B cell (primary cell): ENCODE results near the gene TPRA1. TPM values are rescaled to one million over a fixed set of nuclear protein-coding genes. Genes with fewer than 3 reads are reported as not detected.
A peak's percentile ranks its signal among the peaks of the same experiment; 100 is the strongest.

Experiments
- ATAC-seq: fragments of 200-7000 bp; cut with Tn5 transposase; one replicate; pipeline ENCODE4 v1.10.0; 2021; ENCODE audit warnings: low read depth, mild to moderate bottlenecking, moderate number of reproducible peaks, moderate library complexity
- CTCF ChIA-PET: fragments of 350-600 bp; sonication (Branson Sonifier 250); formaldehyde crosslinking; loops from one replicate; lab custom pipeline; 2021; ENCODE audit warnings: antibody characterized with exemption, inconsistent platforms; lab: Charles Lee
- POLR2A ChIA-PET: fragments of 350-600 bp; sonication (Branson Sonifier 250); formaldehyde crosslinking; loops from one replicate; lab custom pipeline; 2021; ENCODE audit warnings: antibody characterized with exemption; lab: Charles Lee
- DNase-seq: peaks from one replicate; pipeline ENCODE4 v3.0.0; 2013
- H2AFZ ChIP-seq: 2 replicates; pipeline ENCODE4 v1.6.1; 2012; ENCODE audit warnings: mild to moderate bottlenecking, low read depth, low read length; ENCODE audit not compliant: insufficient read depth, poor library complexity, severe bottlenecking
- H3K27ac ChIP-seq, 2 donors: 1 replicate in 1 of 2; 2 replicates in 1 of 2; pipeline ENCODE4 v1.5.1; 2012 to 2013; ENCODE audit warnings: low read length in 2 of 2, mild to moderate bottlenecking in 2 of 2, moderate library complexity in 1 of 2
- H3K27me3 ChIP-seq, 4 experiments: fragments of 200-600 bp in 1 of 4; sonication (generic) in 1 of 4; replicated peaks in 1 of 4; 1 replicate in 2 of 4; 2 replicates in 2 of 4; pipeline versions ENCODE4 v1.6.1 to v1.7.0; 2013 to 2016; ENCODE audit warnings: low read length in 3 of 4, mild to moderate bottlenecking in 2 of 4, mixed read lengths in 1 of 4, moderate library complexity in 1 of 4; ENCODE audit not compliant: insufficient read depth in 4 of 4, control insufficient read depth in 3 of 4; ENCODE audit errors: control extremely low read depth in 1 of 4
- H3K36me3 ChIP-seq, 2 experiments: replicated peaks in 1 of 2; 1 replicate in 1 of 2; 2 replicates in 1 of 2; pipeline versions ENCODE4 v1.6.1 to v1.7.1; 2013; ENCODE audit warnings: low read length in 1 of 2; ENCODE audit not compliant: insufficient read depth in 2 of 2, control insufficient read depth in 1 of 2; ENCODE audit errors: control extremely low read depth in 1 of 2, extremely low read depth in 1 of 2
- H3K4me1 ChIP-seq, 2 donors: fragments of 200-600 bp in 1 of 2; sonication (generic) in 1 of 2; 1 replicate in 1 of 2; 2 replicates in 1 of 2; pipeline versions ENCODE4 v1.5.1 to v1.6.1; 2013 to 2017; ENCODE audit warnings: low read length in 2 of 2; ENCODE audit not compliant: control insufficient read depth in 2 of 2, insufficient read depth in 2 of 2
- H3K4me2 ChIP-seq: replicated peaks from 2 replicates; pipeline ENCODE3; 2012; ENCODE audit warnings: mild to moderate bottlenecking, low read depth, low read length; ENCODE audit not compliant: poor library complexity, severe bottlenecking
- H3K4me3 ChIP-seq, 5 experiments: fragments of 200-600 bp in 1 of 5; sonication (generic) in 1 of 5; 1 replicate in 3 of 5; 2 replicates in 2 of 5; pipeline versions ENCODE4 v1.5.1 to v1.7.0; 2011 to 2016; ENCODE audit warnings: low read length in 4 of 5, mild to moderate bottlenecking in 4 of 5, low read depth in 2 of 5, control low read depth in 1 of 5, moderate library complexity in 1 of 5; ENCODE audit not compliant: insufficient read depth in 1 of 5; ENCODE audit errors: control extremely low read depth in 1 of 5, extremely low read depth in 1 of 5
- H3K79me2 ChIP-seq: fragments of 200-600 bp; sonication (generic); one replicate; pipeline ENCODE4 v1.6.0; 2016; ENCODE audit warnings: low read length; ENCODE audit not compliant: control insufficient read depth, insufficient read depth
- H3K9ac ChIP-seq: fragments of 200-600 bp; sonication (generic); 2 replicates; pipeline ENCODE4 v1.6.1; 2017; ENCODE audit warnings: mild to moderate bottlenecking, low read length, moderate library complexity
- H3K9me3 ChIP-seq, 3 donors: one replicate each; pipeline versions ENCODE4 v1.6.1 to v1.7.1; 2013; ENCODE audit warnings: low read length in 2 of 3; ENCODE audit not compliant: control insufficient read depth in 2 of 3, insufficient read depth in 1 of 3; ENCODE audit errors: control extremely low read depth in 1 of 3
- H4K20me1 ChIP-seq: 2 replicates; pipeline ENCODE4 v1.6.0; 2012; ENCODE audit warnings: mild to moderate bottlenecking, low read length; ENCODE audit not compliant: insufficient read depth, control insufficient read depth, poor library complexity, severe bottlenecking
- H3K27ac Mint-ChIP-seq: one replicate; pipeline ENCODE4 v1.8.0; 2021; ENCODE audit warnings: mixed read lengths
- H3K27me3 Mint-ChIP-seq: one replicate; pipeline ENCODE4 v1.8.0; 2021; ENCODE audit warnings: mixed read lengths
- H3K4me1 Mint-ChIP-seq: one replicate; pipeline ENCODE4 v1.8.0; 2021; ENCODE audit warnings: mixed read lengths
- H3K4me3 Mint-ChIP-seq: one replicate; pipeline ENCODE4 v1.8.0; 2021; ENCODE audit warnings: mixed read lengths
- H3K9me3 Mint-ChIP-seq: one replicate; pipeline ENCODE4 v1.8.0; 2022; ENCODE audit warnings: mixed read lengths; ENCODE audit not compliant: insufficient read depth
- CTCF ChIP-seq: fragments of 200-600 bp; IDR thresholded peaks from one replicate; pipeline ENCODE4 v1.8.0; 2022; ENCODE audit warnings: antibody characterized with exemption, mild to moderate bottlenecking
- EZH2 ChIP-seq: IDR thresholded peaks from 2 replicates; pipeline ENCODE4 v1.6.1; 2012; ENCODE audit warnings: borderline replicate concordance, low read depth, mild to moderate bottlenecking, moderate library complexity, low read length; ENCODE audit not compliant: insufficient read depth, poor library complexity, severe bottlenecking
- WGBS: methylation state at CpG from one replicate; pipeline ENCODE4 v1.1.5; 2013; ENCODE audit warnings: missing lambda C conversion rate; ENCODE audit not compliant: insufficient coverage; 5-methylcytosine and 5-hydroxymethylcytosine counted together
- intact Hi-C: fragments of 100-400 bp; cut with micrococcal nuclease; formaldehyde crosslinking; loops from one replicate; pipeline ENCODE4 v1.10.0; 2022
- polyA plus RNA-seq: library from polyadenylated mRNA; depleted of rRNA; stranded (reverse); fragments of >200 nt; gene quantifications from 2 replicates; pipeline ENCODE4 v1.2.3, GENCODE V29; 2012
- total RNA-seq, 2 donors: library from RNA; stranded (reverse); fragments of 120-200 nt in 1 of 2; gene quantifications; 1 replicate in 1 of 2; 2 replicates in 1 of 2; pipeline versions ENCODE4 v1.2.3 to v1.2.4, GENCODE V29; 2013 to 2022

TPRA1 gene
- total and polyA plus RNA-seq, 2 donors (not counting 1 experiment from before 2014, with no cell fraction given), result 19.8 to 27.7 TPM

GRCh38 chr3:127629467-127630403 lies 39.2 kb upstream of the TPRA1 start:
- H3K4me1 Mint-ChIP-seq, result peaks cover 27% of the 10 kb centered on the region
- 20% methylated on average over 65 of the region's 65 CpGs for WGBS
- peak overlapping the region; percentile 79 for H3K27ac Mint-ChIP-seq
- Histone ChIP-seq H3K9ac (peak overlapping the region; percentile 69), H3K4me2 (peak overlapping the region; percentile 97), H3K4me1 (peaks cover 14 to 17% of the 10 kb centered on the region in 2 donors), H3K36me3 (no peaks in the 10 kb centered on the region), H4K20me1 (no peaks in the 10 kb centered on the region), H3K9me3 (peaks cover 0 to 10% (median 0%) of the 10 kb centered on the region in 3 donors), H3K27ac (no peak overlapping the region), H2AFZ (peak overlapping the region; percentile 82), H3K27me3 (peaks cover 0 to 24% (median 13%) of the 10 kb centered on the region in 4 experiments), H3K4me3 (peak overlapping the region; percentile 2 to 72 (median 46)), H3K79me2 (no peaks in the 10 kb centered on the region)
- intact Hi-C loops, result loop anchor here (2.0 kb wide), 2 partner anchors 31 to 43 kb away; partner anchors contain the start of genes ABTB1 and MCM2
- no peak for TF ChIP-seq EZH2
- peak overlapping the region; percentile 92 for H3K4me3 Mint-ChIP-seq
- peak; percentile 58 for ATAC-seq
- POLR2A ChIA-PET, result no interaction called here
- H3K27me3 Mint-ChIP-seq, result peaks cover 24% of the 10 kb centered on the region
- CTCF ChIA-PET, result interaction anchor here (0.8 kb wide), 1 partner anchor 438 kb away, joined by 3 read pairs; no protein-coding TSS in a partner anchor
- peak; percentile 76 for DNase-seq
- H3K9me3 Mint-ChIP-seq, result no peaks in the 10 kb centered on the region

- Histone ChIP-seq H3K27ac (no peak within 1 kb of the TSS), H4K20me1 (no peaks in the 10 kb centered on the region), H3K4me1 (peaks cover 14 to 17% of the 10 kb centered on the region in 2 donors), H2AFZ (peak within 1 kb of the TSS; percentile 82), H3K4me2 (peak within 1 kb of the TSS; percentile 97), H3K79me2 (no peaks in the 10 kb centered on the region), H3K4me3 (peak within 1 kb of the TSS; percentile 2 to 72 (median 46)), H3K36me3 (no peaks in the 10 kb centered on the region), H3K9ac (peak within 1 kb of the TSS; percentile 69), H3K9me3 (peaks cover 0 to 10% (median 0%) of the 10 kb centered on the region in 3 donors), H3K27me3 (peaks cover 0 to 24% (median 13%) of the 10 kb centered on the region in 4 experiments)
- CTCF ChIA-PET, result no interaction called here
- Mint-ChIP-seq H3K4me1 (peaks cover 27% of the 10 kb centered on the region), H3K27me3 (peaks cover 24% of the 10 kb centered on the region), H3K4me3 (peak within 1 kb of the TSS; percentile 94), H3K9me3 (no peaks in the 10 kb centered on the region), H3K27ac (peak within 1 kb of the TSS; percentile 79)
- ATAC-seq (peak; percentile 59), DNase-seq (peak; percentile 64)
- POLR2A ChIA-PET, result no interaction called here
- intact Hi-C loops, result loop anchor here (2.0 kb wide), 2 partner anchors 30 to 44 kb away; partner anchors contain the start of genes ABTB1 and MCM2
- 8% methylated on average over 105 of the region's 105 CpGs for WGBS
- TF ChIP-seq CTCF, result no peak
- no peak for TF ChIP-seq EZH2
Measured at GRCh38 chr3:127628788-127629466, 38.4 kb upstream of the TPRA1 start, which contains the start of gene PODXL2. Gene PODXL2 (plus strand): TSS chr3:127629185. CDS start chr3:127629220, 35 bp downstream.
